KMS-11 (cell line): ENCODE data around the gene TBL1Y.

Experiments used
- H2AFZ ChIP-seq: fragments of 200-600 bp; sonication (generic); 2 replicates; pipeline ENCODE4 v1.6.1; 2016; ENCODE audit warnings: antibody characterized with exemption, mixed run types, low read depth
- H3K27ac ChIP-seq: fragments of 200-600 bp; sonication (generic); 2 replicates; pipeline ENCODE4 v1.6.1; 2016; ENCODE audit warnings: mild to moderate bottlenecking, mixed run types
- H3K27me3 ChIP-seq: fragments of 200-600 bp; sonication (generic); 2 replicates; pipeline ENCODE4 v1.6.1; 2017; ENCODE audit warnings: mild to moderate bottlenecking, low read depth, mixed run types, moderate library complexity; ENCODE audit not compliant: insufficient read depth
- H3K36me3 ChIP-seq: fragments of 200-600 bp; sonication (generic); 2 replicates; pipeline ENCODE4 v1.6.1; 2017; ENCODE audit warnings: mild to moderate bottlenecking, mixed run types; ENCODE audit not compliant: insufficient read depth
- H3K4me1 ChIP-seq: fragments of 200-600 bp; sonication (generic); 2 replicates; pipeline ENCODE4 v1.6.1; 2016; ENCODE audit warnings: mild to moderate bottlenecking, low read depth, mixed run types; ENCODE audit not compliant: poor library complexity, severe bottlenecking
- H3K4me2 ChIP-seq: fragments of 200-600 bp; sonication (generic); 2 replicates; pipeline ENCODE4 v1.7.0; 2016; ENCODE audit warnings: mild to moderate bottlenecking, mixed run types
- H3K4me3 ChIP-seq: fragments of 200-600 bp; sonication (generic); IDR thresholded peaks from 2 replicates; pipeline ENCODE4 v1.6.1; 2017; ENCODE audit warnings: low read depth, low read length, mixed read lengths; ENCODE audit not compliant: insufficient read depth
- H3K79me2 ChIP-seq: fragments of 200-600 bp; sonication (generic); 2 replicates; pipeline ENCODE4 v1.6.1; 2016; ENCODE audit warnings: low read depth, mixed run types; ENCODE audit not compliant: insufficient read depth
- H3K9ac ChIP-seq: fragments of 200-600 bp; sonication (generic); 2 replicates; pipeline ENCODE4 v1.6.1; 2016; ENCODE audit warnings: mild to moderate bottlenecking, mixed run types
- H4K20me1 ChIP-seq: fragments of 200-600 bp; sonication (generic); 2 replicates; pipeline ENCODE4 v1.6.1; 2016; ENCODE audit warnings: mild to moderate bottlenecking, mixed run types; ENCODE audit not compliant: insufficient read depth
- CTCF ChIP-seq: fragments of 200-600 bp; sonication (generic); conservative IDR thresholded peaks from 2 replicates; pipeline ENCODE4 v1.6.1; 2017; ENCODE audit warnings: low read depth, mild to moderate bottlenecking, antibody characterized with exemption, low read length, moderate library complexity, mixed read lengths

Gene TBL1Y

GRCh38 chrY:7102680-7103079, 192.2 kb downstream of the TBL1Y start:
- no peak overlapping the region for H3K27ac ChIP-seq
- no peak overlapping the region for H3K9ac ChIP-seq
- H3K4me1 ChIP-seq: no peaks in the 10 kb centered on the region

GRCh38 chrY:7107179-7107578, 196.7 kb downstream of the TBL1Y start:
- Histone ChIP-seq H3K4me2 (no peak overlapping the region), H3K27me3 (no peaks in the 10 kb centered on the region), H3K9ac (no peak overlapping the region), H3K4me3 (no peak overlapping the region), H4K20me1 (no peaks in the 10 kb centered on the region), H2AFZ (no peak overlapping the region), H3K27ac (no peak overlapping the region), H3K4me1 (no peaks in the 10 kb centered on the region), H3K36me3 (no peaks in the 10 kb centered on the region), H3K79me2 (no peaks in the 10 kb centered on the region)
- TF ChIP-seq CTCF: no peak

More at GRCh38 chrY:7102680-7103079, 192.2 kb downstream of the TBL1Y start:
- H3K27me3 ChIP-seq: no peaks in the 10 kb centered on the region
- no peak overlapping the region for H3K4me3 ChIP-seq
- H3K79me2 ChIP-seq: no peaks in the 10 kb centered on the region
- H3K36me3 ChIP-seq: no peaks in the 10 kb centered on the region
- H2AFZ ChIP-seq: no peak overlapping the region
- H3K4me2 ChIP-seq: no peak overlapping the region
- no peak for TF ChIP-seq CTCF
- no peaks in the 10 kb centered on the region for H4K20me1 ChIP-seq

GRCh38 chrY:7110086-7110485, 199.6 kb downstream of the TBL1Y start:
- no peak overlapping the region for H3K9ac ChIP-seq
- H3K4me1 ChIP-seq: no peaks in the 10 kb centered on the region
- H3K79me2 ChIP-seq: no peaks in the 10 kb centered on the region
- H3K36me3 ChIP-seq: no peaks in the 10 kb centered on the region
- no peak overlapping the region for H3K4me2 ChIP-seq
- H3K27ac ChIP-seq: no peak overlapping the region
- TF ChIP-seq CTCF: no peak
- no peaks in the 10 kb centered on the region for H3K27me3 ChIP-seq
- no peak overlapping the region for H3K4me3 ChIP-seq
- H4K20me1 ChIP-seq: no peaks in the 10 kb centered on the region
- H2AFZ ChIP-seq: no peak overlapping the region

- Histone ChIP-seq H3K36me3 (no peaks in the 10 kb centered on the region), H3K4me1 (no peaks in the 10 kb centered on the region), H2AFZ (no peak overlapping the region), H4K20me1 (no peaks in the 10 kb centered on the region), H3K79me2 (no peaks in the 10 kb centered on the region), H3K9ac (no peak overlapping the region), H3K27me3 (no peaks in the 10 kb centered on the region), H3K4me3 (no peak overlapping the region), H3K4me2 (no peak overlapping the region), H3K27ac (no peak overlapping the region)
- no peak for TF ChIP-seq CTCF
These were observed 205.4 kb downstream of the TBL1Y start for GRCh38 chrY:7115871-7116270.

GRCh38 chrY:7122202-7122601, 211.7 kb downstream of the TBL1Y start:
- no peak overlapping the region for H3K4me3 ChIP-seq
- no peak overlapping the region for H3K4me2 ChIP-seq
- no peaks in the 10 kb centered on the region for H3K27me3 ChIP-seq
- H3K79me2 ChIP-seq: no peaks in the 10 kb centered on the region
- no peak overlapping the region for H3K9ac ChIP-seq
- no peaks in the 10 kb centered on the region for H3K4me1 ChIP-seq
- no peak for TF ChIP-seq CTCF
- H3K36me3 ChIP-seq: no peaks in the 10 kb centered on the region
- no peaks in the 10 kb centered on the region for H4K20me1 ChIP-seq
- H3K27ac ChIP-seq: no peak overlapping the region
- H2AFZ ChIP-seq: no peak overlapping the region
